HG02885 (cell line): ENCODE data around the gene RPS2.
"Not testable (repeated sequence)": the region's sequence is repeated elsewhere in the genome, so short reads cannot be mapped to it uniquely, and the experiment has no call there.

ENCODE experiments used
- ATAC-seq: cut with Tn5 transposase; IDR thresholded peaks from one replicate; pipeline ENCODE4 v1.9.1; 2021; ENCODE audit warnings: mild to moderate bottlenecking; ENCODE audit not compliant: unreplicated experiment, poor library complexity

Gene RPS2

DNA sequence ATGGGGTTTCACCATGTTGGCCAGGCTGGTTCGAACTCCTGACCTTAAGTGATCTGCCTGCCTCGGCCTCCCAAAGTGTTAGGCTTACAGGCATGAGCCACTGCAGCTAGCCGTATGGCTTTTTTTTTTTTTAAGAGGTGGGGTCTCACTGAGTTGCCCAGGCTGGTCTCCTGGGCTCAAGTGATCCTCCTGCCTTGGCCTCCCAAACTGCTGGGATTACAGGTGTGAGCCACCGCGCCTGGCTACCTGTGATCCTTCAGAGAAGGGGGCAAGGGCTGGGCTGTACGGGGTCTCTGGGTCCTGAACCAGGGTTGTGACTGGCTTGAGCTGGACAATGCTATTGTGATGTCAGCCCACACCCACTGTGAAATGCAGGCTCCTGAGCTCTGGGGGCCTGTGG, 1.8 kb upstream of the RPS2 start, which contains the start of gene RNF151:
Gene RNF151 (plus strand): TSS at position 397 of the 400 bp plus-strand sequence. CDS start 26 bp downstream, outside the sequence.
- no peak for ATAC-seq

- no peak for ATAC-seq
Observed at GRCh38 chr16:1965396-1966001, 873 bp upstream of the RPS2 start.

DNA sequence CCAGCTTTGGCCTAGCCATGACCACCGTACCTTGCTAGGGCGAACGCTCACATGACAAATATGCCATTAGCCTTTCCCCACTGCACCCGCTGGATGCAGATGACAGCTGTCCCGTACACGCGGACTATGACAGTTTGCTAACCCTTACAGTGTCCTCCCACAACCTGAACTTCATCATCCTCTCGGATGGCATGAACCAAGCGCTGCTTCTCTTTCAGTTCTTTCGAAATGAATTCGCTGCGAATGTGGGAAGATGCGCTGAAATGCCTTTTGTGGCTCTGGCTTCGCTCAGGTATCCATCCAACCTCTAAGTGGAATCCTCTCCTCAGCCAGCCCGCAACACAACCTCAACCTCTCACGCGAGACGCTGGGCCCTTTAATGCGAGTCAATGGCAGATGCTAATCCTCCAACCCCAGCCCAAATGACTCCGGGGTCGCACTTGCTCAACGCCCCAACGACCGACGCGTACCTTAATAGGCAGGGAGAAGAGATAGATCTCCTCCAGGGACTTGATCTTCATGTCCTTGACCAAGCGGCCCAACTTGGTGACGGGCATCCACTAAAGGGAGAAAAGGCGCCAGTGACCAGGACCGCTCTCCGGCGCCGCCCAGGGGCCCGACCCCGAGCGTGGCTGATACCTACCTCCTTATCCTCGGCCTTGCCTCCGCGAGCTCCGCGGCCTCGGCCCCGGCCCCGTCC, 670 bp downstream of the RPS2 start:
- peak; percentile 3 for ATAC-seq

DNA sequence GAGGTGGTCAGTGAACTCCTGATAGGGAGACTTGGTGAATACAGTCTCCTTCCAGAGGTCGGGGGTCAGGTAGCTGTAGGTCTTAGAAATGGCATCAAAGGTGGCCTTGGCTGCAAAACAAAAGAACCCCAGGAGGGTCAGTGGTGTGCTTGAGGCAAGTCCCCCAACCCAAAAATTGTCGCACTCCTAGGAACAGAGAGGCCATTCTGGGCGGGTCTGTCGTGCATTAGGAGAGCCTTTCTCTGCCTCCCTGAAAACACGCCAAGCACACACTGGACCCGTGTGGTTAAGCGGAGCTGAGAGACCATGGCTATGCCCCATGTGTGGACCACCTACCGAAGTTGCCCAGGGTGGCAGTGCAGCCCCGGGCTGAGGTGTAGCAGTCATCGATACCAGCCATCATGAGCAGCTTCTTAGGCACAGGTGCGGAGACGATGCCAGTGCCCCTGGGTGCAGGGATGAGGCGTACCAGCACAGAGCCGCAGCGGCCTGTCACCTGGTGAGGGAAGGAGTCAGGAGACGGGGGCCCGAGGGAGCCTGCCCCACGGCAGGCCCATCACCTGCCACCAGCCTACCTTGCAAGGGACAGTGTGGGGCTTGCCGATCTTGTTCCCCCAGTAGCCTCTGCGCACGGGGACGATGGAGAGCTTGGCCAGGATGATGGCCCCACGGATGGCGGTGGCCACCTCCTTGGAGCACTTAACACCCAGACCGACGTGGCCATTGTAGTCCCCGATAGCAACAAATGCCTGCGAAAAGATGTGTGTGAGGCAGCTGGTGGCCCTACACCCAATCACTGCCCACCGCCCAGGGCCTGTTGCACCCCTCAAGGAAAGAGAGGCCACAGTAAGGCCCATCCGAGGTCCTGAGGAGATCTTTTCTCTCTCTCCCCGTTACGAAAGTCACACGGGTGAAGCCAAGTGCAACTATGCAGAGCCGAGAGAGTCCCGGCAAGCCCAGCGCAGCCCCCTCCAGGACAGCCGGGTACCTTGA, 2.2 kb downstream of the RPS2 start:
- ATAC-seq = not testable (repeated sequence)

- ATAC-seq = no peak
Observed at GRCh38 chr16:1961651-1962067, 3.0 kb downstream of the RPS2 start.

DNA sequence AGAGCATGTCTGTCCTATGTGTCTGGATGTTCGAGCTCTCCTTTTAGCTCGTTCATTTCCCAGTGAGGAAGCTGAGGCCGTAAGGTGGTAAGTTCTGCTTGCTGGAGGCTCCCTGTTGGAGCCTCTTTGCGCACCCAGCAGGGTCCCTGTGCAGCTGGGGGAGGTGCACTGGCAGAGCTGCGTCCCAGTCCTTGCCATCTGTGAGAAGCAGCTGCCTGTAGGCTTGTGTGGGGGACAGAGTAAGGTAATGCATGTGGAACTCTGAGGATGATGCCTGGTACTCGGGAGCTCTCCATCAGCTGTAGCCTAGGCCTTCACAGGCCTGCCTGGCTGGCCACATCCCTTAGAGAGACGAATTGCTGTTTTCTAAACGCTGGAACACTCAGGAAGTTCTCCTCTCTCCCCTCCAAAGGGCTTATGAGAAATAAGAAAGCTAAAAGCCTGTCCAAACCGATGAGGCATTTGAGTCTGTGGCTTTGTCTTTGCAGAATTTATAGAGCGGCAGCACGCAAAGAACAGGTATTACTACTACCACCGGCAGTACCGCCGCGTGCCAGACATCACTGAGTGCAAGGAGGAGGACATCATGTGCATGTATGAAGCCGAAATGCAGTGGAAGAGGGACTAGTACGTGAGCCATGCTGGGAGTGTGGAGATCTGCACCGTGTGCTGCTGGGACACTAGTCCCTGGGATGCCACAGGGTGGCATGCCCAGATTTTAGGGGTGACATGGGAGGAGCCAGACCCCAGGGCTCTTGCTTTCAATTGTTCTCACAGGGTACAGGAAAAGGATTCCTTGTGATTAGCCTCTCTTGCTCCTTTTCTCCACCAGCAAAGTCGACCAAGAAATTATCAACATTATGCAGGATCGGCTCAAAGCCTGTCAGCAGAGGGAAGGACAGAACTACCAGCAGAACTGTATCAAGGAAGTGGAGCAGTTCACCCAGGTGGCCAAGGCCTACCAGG, 3.7 kb downstream of the RPS2 start:
- no peak for ATAC-seq

GRCh38 chr16:1959269-1960039, 5.2 kb downstream of the RPS2 start, which contains the start of gene NDUFB10:
NDUFB10 (plus strand) TSS chr16:1959538; CDS start chr16:1959625, 87 bp downstream.
- peak; percentile 76 for ATAC-seq

DNA sequence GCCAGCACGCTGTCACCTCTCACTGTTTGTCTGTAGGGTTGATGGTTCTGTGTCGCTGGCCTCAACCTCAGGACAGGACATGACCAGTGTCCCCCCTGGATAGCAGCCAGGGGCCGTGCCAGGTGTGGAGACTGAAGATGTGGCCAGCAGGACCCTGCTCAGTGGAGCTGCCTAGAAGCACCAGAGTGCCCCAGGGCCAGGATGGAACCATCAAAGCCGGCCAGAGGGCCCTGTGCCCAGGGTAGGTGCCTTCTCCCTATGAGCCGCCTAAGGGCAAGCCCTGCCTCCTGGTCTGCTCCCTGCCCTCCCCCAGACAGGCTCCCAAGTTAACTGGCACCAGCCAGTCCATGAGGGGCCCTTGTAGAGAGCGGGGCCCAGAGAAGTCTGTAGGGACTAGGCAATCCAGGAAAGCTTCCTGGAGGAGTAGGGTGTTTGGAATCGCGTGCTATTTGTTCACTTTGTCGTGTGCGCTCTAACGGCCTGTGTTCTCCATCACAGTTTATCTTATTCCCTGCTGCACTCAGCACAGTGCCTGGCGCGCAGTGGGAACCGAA, 5.8 kb downstream of the RPS2 start:
- no peak for ATAC-seq

DNA sequence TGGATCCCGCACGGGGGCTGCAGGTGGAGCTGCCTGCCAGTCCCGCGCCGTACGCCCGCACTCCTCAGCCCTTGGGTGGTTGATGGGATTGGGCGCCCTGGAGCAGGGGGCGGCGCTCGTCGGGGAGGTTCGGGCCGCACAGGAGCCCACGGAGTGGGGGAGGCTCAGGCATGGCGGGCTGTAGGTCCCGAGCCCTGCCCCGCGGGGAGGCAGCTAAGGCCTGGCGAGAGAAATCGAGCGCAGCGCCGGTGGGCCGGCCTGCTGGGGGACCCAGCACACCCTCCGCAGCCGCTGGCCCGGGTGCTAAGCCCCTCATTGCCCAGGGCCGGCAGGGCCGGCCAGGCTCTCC, 6.5 kb downstream of the RPS2 start:
- ATAC-seq = not testable (repeated sequence)

DNA sequence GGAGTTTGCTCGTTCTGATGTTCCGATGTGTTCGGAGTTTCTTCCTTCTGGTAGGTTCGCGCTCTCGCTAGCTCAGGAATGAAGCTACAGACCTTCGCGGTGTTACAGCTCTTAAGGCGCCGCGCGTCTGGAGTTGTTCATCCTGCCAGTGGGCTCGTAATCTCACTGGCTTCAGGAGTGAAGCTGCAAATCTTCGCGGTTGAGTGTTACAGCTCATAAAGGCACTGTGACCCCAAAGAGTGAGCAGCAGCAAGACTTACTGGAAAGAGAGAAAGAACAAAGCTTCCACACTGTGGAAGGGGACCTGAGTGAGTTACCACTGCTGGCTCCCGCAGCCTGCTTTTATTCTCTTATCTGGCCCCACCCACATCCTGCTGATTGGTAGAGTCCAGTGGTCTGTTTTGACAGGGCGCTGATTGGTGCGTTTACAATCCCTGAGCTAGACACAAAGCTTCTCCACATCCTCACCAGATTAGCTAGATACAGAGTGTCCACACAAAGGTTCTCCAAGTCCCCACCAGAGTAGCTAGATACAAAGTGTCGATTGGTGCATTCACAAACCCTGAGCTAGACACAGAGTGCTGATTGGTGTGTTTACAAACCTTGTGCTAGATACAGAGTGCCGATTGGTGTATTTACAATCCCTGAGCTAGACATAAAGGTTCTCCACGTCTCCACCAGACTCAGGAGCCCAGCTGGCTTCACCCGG, 7.0 kb downstream of the RPS2 start:
- ATAC-seq = not testable (repeated sequence)

- ATAC-seq = no peak
Observed at GRCh38 chr16:1953734-1954133, 10.9 kb downstream of the RPS2 start.

GRCh38 chr16:1950559-1950958, 14.1 kb downstream of the RPS2 start:
- no peak for ATAC-seq

DNA sequence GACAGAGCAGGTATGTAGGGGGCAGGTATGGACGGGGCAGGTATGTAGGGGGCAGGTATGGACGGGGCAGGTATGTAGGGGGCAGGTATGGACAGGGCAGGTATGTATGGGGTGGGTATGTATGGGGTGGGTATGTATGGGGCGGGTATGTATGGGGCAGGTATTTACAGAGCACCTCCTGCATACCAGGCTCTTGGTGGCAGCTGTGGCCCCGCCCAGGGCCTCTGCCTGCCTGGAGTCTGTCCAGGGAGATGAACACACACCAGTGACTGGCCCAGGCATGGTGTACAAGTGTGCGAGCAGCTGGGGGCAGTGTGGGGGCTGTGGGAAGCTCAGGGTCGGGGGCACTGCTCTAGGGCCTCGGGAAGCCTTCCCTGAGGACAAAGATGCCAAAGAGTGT, 14.6 kb downstream of the RPS2 start:
- ATAC-seq = no peak

DNA sequence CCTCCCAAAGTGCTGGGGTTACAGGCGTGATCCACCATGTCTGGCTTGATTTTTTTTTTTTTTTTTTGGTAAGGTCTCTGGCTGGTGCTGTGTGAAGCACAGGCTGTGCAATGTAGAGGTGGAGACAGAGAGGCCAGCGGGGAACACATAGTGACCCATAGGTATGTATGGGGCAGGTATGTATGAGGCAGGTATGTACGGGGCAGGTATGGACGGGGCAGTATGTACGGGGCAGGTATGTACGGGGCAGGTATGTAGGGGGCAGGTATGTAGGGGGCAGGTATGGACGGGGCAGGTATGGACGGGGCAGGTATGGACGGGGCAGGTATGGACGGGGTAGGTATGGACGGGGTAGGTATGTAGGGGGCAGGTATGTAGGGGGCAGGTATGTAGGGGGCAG, 15.1 kb downstream of the RPS2 start:
- no peak for ATAC-seq

DNA sequence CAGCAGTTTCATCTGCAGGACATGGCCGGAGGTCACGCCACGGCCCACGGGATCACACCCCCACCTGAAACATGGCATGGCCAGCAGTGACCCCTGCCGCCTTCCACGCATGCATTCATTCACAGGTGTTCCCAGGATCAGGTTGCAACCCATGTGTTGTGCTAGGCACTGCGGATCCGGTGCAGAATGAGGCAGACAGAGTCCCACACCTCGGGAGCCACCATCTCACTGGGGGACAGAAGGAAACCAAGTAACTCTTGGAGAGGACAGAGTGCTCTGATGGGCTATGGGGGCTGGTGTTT, 17.3 kb downstream of the RPS2 start:
- no peak for ATAC-seq

DNA sequence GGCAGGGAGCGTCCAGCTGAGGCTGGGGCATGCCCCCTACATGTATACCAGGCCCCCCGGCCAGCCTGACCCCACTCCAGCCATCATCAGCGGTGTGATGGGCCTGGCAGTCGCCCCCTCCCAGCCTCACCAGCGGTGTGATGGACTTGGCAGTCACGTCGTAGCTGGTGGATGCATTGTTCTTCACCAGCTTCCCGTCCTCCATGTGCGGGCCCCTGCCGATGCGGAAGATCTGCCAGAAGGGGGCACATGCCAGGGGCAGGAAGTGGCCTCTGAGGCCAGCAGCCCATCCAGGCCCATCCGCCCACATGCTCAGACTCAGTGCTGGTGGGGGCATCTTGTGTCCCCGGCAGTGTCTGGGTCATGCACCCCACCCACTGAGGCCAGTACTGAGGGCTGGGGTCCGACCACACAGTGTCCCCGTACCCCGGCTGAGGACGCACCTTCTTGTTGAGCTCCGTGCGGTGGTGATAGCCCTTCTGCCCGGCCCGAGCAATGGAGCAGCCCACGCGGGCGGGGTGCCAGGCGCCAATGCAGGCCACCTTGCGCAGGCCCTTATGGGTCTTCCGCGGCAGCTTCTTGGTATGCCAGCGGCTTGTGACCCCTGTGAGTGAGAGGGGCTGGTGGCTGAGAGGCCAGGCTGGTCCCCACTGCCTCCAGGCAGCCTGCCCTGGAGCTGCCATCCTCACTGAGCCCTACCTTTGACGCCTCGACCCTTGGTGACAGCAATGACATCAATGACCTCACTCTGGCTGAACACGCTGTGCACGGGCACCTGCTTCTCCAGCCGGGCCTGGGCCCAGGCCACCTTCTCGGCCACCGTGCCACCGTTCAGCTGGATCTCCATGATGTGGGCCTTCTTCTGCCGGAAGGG, 17.9 kb downstream of the RPS2 start:
- no peak for ATAC-seq
